Heart left ventricle (tissue), 16 donors: ENCODE data around the gene ACOX2. TPM values are rescaled to one million over a fixed set of nuclear protein-coding genes. Genes with fewer than 3 reads are reported as not detected.
A peak's percentile ranks its signal among the peaks of the same experiment; 100 is the strongest.

Experiments
- ATAC-seq, 4 donors: fragments of 200-7000 bp; cut with Tn5 transposase; one replicate each; pipeline ENCODE4 v1.9.1; 2020 to 2022; ENCODE audit warnings: moderate library complexity in 4 of 4, mild to moderate bottlenecking in 3 of 4, moderate number of reproducible peaks in 1 of 4
- DNase-seq, 5 donors: peaks; one replicate each; pipeline ENCODE4 v3.0.0-alpha.2; 2020
- H3K27ac ChIP-seq, 12 donors: fragments of 200-600 bp; sonication (generic) in 4 of 12; one replicate each; pipeline versions ENCODE4 v1.5.0 to v1.8.0; 2016 to 2022; ENCODE audit warnings: mild to moderate bottlenecking in 2 of 12
- H3K27me3 ChIP-seq, 9 donors: fragments of 200-600 bp; sonication (generic) in 2 of 9; one replicate each; pipeline versions ENCODE4 v1.5.1 to v1.8.0; 2016 to 2022; ENCODE audit warnings: mild to moderate bottlenecking in 3 of 9
- H3K36me3 ChIP-seq, 9 donors: fragments of 200-600 bp; sonication (generic) in 2 of 9; one replicate each; pipeline versions ENCODE4 v1.5.0 to v1.8.0; 2018 to 2022; ENCODE audit warnings: mild to moderate bottlenecking in 2 of 9
- H3K4me1 ChIP-seq, 12 donors: fragments of 200-600 bp; sonication (generic) in 4 of 12; one replicate each; pipeline versions ENCODE4 v1.5.0 to v1.8.0; 2016 to 2022; ENCODE audit warnings: mild to moderate bottlenecking in 3 of 12
- H3K4me3 ChIP-seq, 12 donors: fragments of 200-600 bp; sonication (generic) in 4 of 12; one replicate each; pipeline versions ENCODE4 v1.5.0 to v1.8.0; 2017 to 2022; ENCODE audit warnings: mild to moderate bottlenecking in 9 of 12, moderate library complexity in 4 of 12
- H3K9me3 ChIP-seq, 12 donors: fragments of 200-600 bp; sonication (generic) in 4 of 12; one replicate each; pipeline versions ENCODE4 v1.5.0 to v1.8.0; 2016 to 2022; ENCODE audit warnings: mild to moderate bottlenecking in 1 of 12
- POLR2A ChIP-seq, 2 donors: fragments of 450-650 bp; IDR thresholded peaks; one replicate each; pipeline ENCODE4 v1.6.1; 2017; ENCODE audit warnings: antibody characterized with exemption in 2 of 2, mild to moderate bottlenecking in 2 of 2, moderate library complexity in 2 of 2
- WGBS, 4 donors: extraction: QIAGEN DNeasy Blood & Tissue Kit in 2 of 4; methylation state at CpG; one replicate each; pipeline versions ENCODE4 v1.1.5 to v1.1.7; 2013 to 2018; 5-methylcytosine and 5-hydroxymethylcytosine counted together
- intact Hi-C, 10 donors: fragments of 100-400 bp; cut with DNase I; formaldehyde crosslinking; loops; one replicate each; pipeline versions ENCODE4 v1.11.1 to v1.14.2; 2022
- polyA plus RNA-seq, 2 donors: library from polyadenylated mRNA; stranded (reverse); fragments of 200-250 nt; gene quantifications; one replicate each; pipeline ENCODE4 v1.2.3, GENCODE V29; 2013
- total RNA-seq, 9 donors: library from RNA; depleted of rRNA in 2 of 9; stranded (reverse); fragments of >200 nt in 2 of 9; fragmentation: NEBNext Ultra II Directional in 3 of 9; extraction: Animal tissue kit (Norgen Biotek cat#: 25700) in 3 of 9; gene quantifications; one replicate each; pipeline versions ENCODE4 v1.1.0 to v1.2.4, GENCODE V29; 2016 to 2023
- TF ChIP-seq, protein P1 (sequence below), 12 donors: fragments of 200-600 bp; sonication (generic) in 4 of 12; IDR thresholded peaks; one replicate each; pipeline versions ENCODE4 v1.5.0 to v1.8.0; 2018 to 2022; ENCODE audit warnings: antibody characterized with exemption in 12 of 12, mild to moderate bottlenecking in 5 of 12
- donor health status: ischemic (EF 13 %, LVEDD 7.1; RV severe dilation, severe dysfunction).
- donor health status: healthy with polysubstance abuse.
- donor health status: DM: no; HTN: yes; CAD: no.
- donor health status: DM: no; HTN: no; CAD: no.
- donor health status: ischemic (EF 25% LVEDD 6.9; RV normal size, moderate dysfunction).
- donor health status: ischemic (EF 25% LVEDD 5.7; RV mildly dilated, moderate dysfunction).
- donor health status: healthy.
- donor health status: DM: yes; HTN: yes; CAD: no.
- donor health status: ischemic (EF 35%, LVEDD 5.7; RV mildly dilated, moderate dysfunction).
- donor health status: nonischemic (EF 11% LVEDD 7.7; RV severe dilation, severe dysfunction).
- donor health status: DM: yes; HTN: yes; CAD: no.
- donor health status: PGD.
- donor health status: ischemic (EF 29% LVEDD 5.4; RV normal size, mild dysfunction).
- donor health status: nonischemic (EF 23%, LVEDD 6.1; RV moderate dilation, normal function).

The ACOX2 gene
- total and polyA plus RNA-seq, 11 donors: 6.6 to 41.9 (median 31.1) TPM

DNA sequence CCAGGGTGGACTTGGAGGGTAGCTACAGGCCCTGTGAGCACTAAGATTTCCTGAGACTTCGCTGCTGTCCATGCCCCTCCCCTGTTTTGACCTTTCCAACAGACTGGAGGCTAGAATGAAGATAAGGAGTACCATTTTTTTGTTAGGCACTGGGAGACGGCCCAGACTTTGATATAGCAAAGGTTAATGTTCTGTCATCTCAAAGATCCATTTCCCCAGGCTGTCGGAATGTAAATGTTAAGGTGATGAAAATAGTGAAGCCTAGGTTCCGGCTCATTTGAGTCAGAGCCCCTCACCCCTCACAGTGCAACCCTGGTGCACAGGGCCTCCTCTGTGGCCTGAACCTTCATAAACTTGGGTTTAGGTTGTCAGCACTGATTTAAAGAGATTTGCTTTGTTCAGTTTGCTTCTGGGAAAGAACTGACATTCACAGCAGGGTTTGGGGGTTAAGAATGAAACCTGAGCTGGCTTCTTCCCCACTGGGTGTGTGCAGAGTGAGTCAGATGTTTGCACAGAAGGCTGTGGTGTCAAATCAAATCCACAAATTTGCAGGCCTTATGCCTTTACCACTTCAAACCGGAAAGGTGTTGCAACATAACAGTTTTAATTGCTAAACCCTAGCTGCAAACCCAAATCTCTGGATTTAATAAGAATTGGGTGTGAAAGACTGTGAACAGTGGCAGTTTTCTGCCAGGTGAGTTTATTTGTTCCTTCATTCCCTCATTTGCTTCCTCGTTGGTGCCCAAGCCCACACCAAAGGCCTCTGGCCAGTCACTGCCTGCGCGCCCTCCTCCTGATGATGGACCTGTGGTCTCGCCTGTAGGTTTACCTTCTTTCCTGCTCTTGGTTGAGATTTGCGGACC is 65.7 kb downstream of the ACOX2 start:
- H3K36me3 ChIP-seq: no peaks in the 10 kb centered on the region
- peaks cover 0 to 56% (median 5%) of the 10 kb centered on the region in 12 donors for H3K4me1 ChIP-seq
- no peaks in the 10 kb centered on the region for H3K27me3 ChIP-seq
- 60 to 73% (median 65%) methylated on average over 10 of the region's 10 CpGs for WGBS, 4 donors
- no peak for DNase-seq
- ATAC-seq: peak; percentile 11 to 77 (median 63)
- TF ChIP-seq, protein P1, sequence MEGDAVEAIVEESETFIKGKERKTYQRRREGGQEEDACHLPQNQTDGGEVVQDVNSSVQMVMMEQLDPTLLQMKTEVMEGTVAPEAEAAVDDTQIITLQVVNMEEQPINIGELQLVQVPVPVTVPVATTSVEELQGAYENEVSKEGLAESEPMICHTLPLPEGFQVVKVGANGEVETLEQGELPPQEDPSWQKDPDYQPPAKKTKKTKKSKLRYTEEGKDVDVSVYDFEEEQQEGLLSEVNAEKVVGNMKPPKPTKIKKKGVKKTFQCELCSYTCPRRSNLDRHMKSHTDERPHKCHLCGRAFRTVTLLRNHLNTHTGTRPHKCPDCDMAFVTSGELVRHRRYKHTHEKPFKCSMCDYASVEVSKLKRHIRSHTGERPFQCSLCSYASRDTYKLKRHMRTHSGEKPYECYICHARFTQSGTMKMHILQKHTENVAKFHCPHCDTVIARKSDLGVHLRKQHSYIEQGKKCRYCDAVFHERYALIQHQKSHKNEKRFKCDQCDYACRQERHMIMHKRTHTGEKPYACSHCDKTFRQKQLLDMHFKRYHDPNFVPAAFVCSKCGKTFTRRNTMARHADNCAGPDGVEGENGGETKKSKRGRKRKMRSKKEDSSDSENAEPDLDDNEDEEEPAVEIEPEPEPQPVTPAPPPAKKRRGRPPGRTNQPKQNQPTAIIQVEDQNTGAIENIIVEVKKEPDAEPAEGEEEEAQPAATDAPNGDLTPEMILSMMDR (IDR thresholded peaks at IDR 0.05): no peak
- TF ChIP-seq POLR2A (IDR thresholded peaks at IDR 0.05): no peak
- H3K4me3 ChIP-seq: no peak overlapping the region
- H3K9me3 ChIP-seq: no peaks in the 10 kb centered on the region
- peak overlapping the region in 6 of 12 donors; percentile 3 to 81 (median 45) for H3K27ac ChIP-seq
- intact Hi-C loops: no loop called here

DNA sequence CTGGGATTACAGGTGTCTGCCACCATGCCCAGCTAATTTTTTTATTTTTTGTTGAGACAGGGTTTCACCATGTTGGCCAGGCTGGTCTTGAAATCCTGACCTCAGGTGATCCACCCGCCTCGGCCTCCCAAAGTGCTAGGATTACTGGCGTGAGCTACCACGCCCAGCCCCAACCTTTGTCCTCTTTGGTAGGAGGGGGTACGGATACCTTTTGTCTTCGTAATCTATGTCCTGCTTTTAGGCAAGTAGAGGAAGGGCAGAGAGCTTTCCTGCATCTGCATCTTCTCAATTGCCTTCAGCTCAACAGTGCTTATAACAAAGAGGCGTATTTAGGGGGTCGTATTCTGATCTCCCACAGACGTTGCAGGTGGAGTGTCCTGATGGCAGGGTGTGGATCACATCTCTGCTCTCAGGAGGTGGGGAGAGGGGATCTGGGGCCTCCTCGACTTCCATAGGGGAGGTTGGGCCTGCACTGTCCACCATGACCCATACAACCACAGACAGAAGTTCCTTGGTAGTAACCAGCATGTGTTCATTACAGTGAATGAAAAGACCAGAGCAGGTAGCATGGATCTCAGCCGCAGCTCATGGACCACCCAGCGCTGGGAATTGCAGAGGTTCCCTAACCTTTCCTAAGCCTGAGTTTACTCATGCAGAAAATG is 66.5 kb downstream of the ACOX2 start:
- ATAC-seq: peak in 3 of 4 donors; percentile 6 to 33 (median 8)
- intact Hi-C loops: no loop called here
- Histone ChIP-seq H3K36me3 (no peaks in the 10 kb centered on the region), H3K4me3 (no peak overlapping the region), H3K27ac (peak overlapping the region in 5 of 12 donors; percentile 25 to 81 (median 51)), H3K27me3 (no peaks in the 10 kb centered on the region), H3K9me3 (no peaks in the 10 kb centered on the region), H3K4me1 (peaks cover 0 to 49% (median 5%) of the 10 kb centered on the region in 12 donors)
- 94 to 95% (median 94%) methylated on average over 12 of the region's 12 CpGs for WGBS, 4 donors
- TF ChIP-seq, protein P1 (IDR thresholded peaks at IDR 0.05): no peak
- DNase-seq: no peak

DNA sequence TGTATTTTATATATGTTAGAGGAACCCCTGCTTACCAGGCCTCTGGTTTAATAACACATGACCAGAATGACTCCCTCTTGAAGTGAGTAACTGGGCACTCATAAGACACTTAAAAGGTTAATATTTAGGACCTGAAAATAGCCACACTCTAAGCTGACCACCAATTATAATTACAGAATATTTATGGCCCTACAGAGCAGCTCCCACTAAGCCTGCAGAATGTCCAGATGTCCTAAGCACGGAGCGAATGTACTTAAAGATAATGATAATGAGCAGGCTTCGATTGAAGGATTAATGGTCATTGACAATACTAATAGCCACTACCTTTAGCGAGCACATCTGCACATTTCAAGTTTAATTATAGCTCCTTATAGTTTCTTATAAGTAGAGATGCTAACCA is 67.9 kb downstream of the ACOX2 start:
- Histone ChIP-seq H3K27ac (no peak overlapping the region), H3K27me3 (no peaks in the 10 kb centered on the region), H3K9me3 (no peaks in the 10 kb centered on the region), H3K4me3 (no peak overlapping the region), H3K4me1 (peaks cover 0 to 37% (median 5%) of the 10 kb centered on the region in 12 donors), H3K36me3 (no peaks in the 10 kb centered on the region)
- DNase-seq (no peak), ATAC-seq (no peak)
- WGBS, 4 donors: 58 to 65% (median 63%) methylated on average over 4 of the region's 4 CpGs
- intact Hi-C loops: loop anchor here in 4 of 10 donors (10.0 kb wide), 2 partner anchors 66 to 166 kb away; partner anchors contain the start of gene ACOX2 (in 3 of the 4)
- TF ChIP-seq POLR2A (IDR thresholded peaks at IDR 0.05): no peak
- TF ChIP-seq, protein P1 (IDR thresholded peaks at IDR 0.05): no peak
